CD4-positive, alpha-beta T cell treated with Interleukin-21 for 1 hour (primary cell): Measurements from ENCODE around the gene FSTL4.
"Not testable (repeated sequence)": the region's sequence is repeated elsewhere in the genome, so short reads cannot be mapped to it uniquely, and the experiment has no call there.

Experiments
- DNase-seq: peaks from one replicate; pipeline ENCODE4 v3.0.0-alpha.2; 2020

The FSTL4 gene

DNA sequence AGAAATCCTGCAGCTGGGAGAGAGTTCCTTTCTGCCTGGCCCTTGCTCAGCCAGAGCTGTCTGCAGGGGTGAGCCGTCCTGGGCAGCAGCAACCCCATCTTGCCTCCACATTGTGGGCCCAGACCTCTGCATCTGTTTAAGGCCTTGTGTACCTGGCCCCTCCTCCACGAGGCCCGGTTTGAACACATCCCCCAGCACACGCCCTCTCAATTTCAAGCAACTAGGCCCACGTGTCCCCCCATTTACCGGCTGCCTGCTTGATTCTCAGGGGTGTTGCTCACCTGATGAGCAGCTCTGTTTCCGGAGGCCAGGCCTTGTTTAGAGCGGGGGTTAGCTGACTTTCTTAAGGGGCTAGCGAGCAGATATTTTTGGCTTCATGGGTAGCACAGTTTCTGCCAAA, 378.7 kb downstream of the FSTL4 start:
- no peak for DNase-seq

DNA sequence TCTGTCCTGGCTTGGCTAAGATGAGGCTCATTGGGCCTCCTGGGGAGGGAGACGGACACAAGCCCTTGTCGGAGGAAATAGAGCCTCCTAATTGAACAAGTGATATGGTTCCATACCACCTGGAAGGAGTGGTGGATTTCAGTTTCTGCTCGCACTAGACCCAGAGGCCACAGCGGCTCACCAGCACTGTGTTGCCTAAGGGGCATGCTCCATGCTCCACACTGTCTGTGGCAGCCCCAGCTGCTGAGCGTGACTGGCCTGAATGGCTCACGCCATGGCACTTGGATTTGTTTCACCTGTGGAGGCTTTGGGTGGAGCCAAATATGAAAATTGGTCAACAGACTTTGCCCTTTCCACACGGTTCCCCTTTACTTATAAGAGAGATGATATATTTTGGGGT, 379.4 kb downstream of the FSTL4 start:
- no peak for DNase-seq

DNA sequence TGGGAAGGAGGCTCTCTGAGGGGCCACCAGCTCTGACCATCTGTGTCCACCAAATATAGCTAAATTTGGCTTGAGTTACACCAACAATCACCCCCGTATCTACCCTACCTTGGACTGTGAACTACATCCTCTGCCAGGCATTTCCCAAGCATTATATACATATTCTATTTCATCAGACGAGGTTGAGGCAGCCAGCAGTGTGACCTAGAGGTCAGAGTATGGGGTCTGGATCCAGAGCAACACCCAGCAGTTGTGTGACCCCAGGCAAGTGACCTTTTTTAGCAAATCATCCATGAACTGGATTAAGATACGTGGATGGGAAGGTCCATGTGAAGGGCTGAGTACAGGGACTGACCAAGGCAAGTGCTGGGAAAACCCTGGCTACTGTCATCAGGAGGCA, 379.9 kb downstream of the FSTL4 start:
- DNase-seq = no peak

DNA sequence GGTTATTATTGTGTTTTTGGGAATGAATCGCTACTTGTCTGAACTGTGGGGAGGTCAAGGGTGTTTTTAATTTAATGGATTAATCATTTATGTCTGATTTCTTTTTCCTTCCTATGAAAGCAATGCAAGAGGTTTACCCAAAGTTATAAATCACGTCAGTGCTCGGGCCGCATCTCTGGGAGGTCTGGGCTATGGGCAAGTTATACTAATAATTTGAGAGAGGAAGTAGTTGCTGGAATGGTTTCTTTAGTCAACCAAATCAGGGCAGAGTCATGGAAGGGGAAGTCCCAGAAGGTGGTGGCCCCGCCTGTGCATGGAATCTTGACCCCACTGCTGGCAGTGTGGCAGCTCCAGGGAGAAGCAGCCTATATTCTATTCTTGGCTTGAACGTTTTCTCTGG, 380.3 kb downstream of the FSTL4 start:
- no peak for DNase-seq

DNA sequence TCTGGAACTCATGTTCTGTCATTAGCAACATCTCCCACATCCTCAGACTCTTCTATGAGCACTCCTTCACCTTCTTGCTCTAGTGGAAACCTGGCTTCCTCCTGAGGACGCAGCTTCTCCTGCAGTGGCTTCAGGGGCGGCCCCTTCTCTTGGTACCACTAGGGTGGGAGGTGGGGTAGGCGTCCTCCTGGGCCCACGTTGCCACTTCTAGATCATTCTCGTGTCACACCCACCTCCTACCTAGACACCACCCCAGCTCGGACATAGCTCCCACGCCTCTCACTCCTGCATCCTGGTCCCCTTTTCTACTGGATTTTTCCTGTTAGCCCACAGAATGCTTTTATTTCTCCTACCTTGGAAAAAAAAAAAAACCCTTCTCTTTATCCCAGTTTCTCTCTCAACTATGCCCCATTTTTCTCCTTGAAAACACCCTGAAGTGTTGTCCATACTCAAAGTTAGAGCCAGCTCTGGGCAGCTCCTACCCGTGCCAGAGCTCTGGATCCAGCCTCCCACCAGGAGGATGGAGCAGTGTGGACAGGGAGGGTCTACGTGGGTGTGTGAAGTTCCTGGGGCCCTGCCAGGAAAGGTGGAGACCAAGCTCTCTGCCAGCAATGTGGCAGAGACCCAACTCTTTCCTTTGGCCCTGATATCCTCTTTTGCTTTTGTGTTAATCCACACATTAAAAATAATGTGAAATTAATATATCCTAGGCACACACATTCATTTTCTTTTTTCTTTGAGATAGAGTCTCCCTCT, 381.3 kb downstream of the FSTL4 start:
- DNase-seq = no peak

DNA sequence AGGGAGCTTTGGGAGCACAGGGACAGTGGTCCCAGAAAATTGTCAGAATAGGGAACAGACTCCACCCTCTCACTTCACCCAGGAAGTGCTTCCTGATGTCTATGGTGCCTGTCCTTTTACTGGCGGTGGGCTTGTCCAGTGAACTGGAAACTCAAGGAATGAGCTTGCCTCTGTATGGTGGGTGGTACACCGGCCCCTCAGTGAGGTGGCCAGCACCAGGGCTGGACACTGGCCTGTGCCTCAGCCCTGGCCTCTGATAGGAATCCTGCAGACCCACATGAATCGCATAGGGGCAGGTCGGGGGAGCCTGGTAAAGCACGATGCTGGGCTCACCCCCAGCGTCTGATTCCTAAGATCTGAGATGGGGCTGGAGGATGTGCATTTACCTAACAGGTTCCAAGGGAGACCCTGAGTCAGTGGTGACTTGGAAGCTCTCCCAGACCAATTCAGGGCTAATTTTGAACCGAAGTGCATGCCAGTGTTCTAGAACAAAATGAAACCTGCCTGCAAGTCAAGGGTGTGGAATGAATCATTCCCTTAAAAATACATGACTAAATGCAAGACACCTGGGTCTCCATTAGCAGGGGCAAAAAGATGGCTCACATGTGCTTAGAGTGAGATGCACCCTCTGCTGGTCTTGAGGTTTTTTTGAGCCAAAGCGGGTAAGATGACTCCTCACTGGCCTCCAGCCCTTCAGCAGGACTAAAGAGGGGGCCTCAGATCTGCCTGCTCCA, 382.2 kb downstream of the FSTL4 start:
- DNase-seq = no peak

DNA sequence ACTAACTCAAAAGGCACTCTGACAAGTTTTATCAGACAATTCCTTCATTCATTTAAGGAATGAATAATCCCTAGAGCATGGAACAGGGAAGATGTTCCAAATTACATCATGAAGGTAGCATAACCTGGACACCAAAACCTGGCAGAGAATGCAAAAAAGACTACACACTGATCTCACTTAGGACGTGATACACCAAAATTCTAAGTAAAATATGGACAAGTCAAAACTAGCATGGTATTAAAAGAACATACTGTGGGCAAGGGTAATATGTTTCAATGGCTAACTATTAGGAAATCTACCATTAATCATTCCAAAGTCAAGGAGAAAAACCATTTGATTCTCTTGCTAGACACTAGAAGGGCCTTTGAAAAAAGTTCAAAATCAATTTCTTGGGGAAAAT, 384.0 kb downstream of the FSTL4 start:
- no peak for DNase-seq

DNA sequence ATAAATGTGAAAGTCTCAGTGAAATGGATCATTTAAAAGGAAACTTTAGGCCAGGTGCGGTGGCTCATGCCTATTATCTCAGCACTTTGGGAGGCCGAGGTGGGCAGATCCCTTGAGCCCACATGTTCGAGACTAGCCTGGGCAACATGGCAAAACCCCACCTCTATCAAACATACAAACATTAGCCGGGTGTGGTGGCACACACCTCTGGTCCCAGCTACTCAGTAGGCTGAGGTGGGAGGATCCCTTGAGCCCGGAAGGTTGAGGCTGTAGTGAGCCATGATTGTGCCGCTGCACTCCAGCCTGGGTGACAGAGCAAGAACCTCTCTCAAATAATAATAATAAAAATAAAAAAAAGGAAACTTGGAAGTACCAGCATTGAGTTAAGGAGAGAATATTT, 384.4 kb downstream of the FSTL4 start:
- no peak for DNase-seq

DNA sequence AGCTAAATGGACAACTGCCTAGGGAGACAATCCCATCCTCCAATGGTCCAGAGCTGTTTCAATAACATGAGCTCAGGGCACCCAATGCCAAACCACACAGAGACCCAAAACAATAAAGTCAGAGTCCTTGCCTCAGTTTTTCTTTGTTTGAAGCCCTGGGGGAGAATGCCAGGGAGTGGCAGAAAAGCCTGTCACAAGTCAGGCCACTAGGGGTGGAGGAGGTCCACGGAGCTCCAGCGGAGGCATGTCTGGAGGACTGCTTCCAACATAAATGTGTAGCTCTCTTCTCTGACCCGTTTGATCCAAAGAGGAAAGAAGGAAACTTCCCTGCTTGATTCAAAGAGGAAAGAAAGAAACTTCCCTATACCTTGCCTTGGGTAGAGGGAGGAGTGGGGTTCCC, 385.3 kb downstream of the FSTL4 start:
- no peak for DNase-seq

DNA sequence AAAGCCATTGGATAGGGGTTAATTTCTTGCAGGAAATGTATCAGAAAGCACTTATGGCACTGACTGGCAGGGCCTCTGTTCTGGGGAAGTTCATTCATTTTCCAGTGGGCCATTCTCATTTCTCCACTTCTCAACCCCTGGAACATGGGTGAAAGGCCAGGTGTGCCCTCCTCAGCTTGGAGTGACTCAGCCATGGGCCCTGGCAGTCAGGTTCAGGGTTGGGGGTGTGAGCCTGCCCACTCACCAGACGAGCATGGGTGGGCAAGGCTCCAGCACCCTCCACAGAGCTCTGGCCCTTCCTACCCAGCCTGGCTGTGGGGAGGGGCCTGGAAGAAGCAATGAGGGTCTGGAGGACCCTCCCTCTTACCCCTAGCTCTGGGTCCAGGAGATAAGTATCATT, 386.2 kb downstream of the FSTL4 start:
- no peak for DNase-seq

DNA sequence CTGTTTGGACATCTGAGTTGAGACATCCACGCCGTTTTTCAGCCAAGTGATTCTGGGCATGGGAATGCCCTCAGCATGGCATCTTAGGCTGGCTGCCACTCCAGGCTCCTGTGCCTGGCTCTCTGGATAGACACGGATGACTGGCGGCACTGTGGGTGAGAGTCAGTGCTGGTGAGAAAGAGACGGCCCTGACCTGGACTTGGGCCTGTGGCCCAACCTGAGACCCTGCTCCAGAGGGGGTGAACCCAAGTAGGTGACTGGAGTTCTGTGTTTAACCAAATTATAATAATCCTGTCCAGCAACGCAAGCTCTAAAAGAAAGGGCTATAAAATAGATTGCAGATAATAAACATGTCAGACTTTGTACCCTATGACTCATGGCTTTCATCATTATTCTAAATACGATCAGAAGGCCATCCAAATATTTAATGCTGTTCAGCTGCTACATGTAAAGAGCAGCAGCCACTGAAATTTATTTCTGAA, 386.6 kb downstream of the FSTL4 start:
- DNase-seq = no peak

DNA sequence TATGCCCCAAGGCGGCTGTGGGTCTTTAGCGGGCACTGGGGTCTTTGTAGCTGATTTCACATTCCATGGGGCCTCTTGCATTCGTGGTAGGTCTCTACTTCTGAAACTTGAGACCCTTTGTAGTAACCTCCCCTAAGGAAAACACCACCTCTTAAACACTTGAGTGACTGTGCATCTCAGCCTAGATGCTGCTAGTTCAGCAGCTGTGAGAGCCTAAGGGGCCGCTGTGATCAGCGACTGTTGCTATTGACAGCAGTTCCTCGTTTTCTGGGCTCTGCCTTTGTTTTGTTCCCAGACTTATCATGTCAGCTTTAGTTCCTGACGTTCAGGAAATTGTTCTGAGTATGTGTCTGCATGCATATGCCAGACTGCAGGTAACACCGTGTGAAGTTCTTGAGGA, 389.4 kb downstream of the FSTL4 start:
- DNase-seq = no peak

DNA sequence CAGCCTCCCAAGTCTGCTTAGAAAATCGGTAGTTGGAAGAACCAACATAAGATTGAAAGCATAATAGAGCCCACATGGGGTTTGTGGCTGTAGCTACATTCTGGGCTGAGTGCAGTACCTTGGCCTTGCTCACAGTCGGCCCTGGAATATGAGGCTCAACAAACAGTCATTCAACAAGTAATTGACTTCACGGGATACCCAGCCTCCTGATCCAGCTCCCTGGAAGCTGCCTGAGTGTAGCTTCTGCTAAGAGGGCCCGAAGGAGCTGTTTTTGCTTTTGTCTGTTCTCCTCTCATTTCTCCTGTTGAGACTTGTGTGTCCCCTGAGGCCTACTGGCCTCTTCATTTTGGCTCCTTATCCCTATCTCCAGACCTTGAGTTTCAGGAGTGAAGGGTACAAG, 389.8 kb downstream of the FSTL4 start:
- no peak for DNase-seq

DNA sequence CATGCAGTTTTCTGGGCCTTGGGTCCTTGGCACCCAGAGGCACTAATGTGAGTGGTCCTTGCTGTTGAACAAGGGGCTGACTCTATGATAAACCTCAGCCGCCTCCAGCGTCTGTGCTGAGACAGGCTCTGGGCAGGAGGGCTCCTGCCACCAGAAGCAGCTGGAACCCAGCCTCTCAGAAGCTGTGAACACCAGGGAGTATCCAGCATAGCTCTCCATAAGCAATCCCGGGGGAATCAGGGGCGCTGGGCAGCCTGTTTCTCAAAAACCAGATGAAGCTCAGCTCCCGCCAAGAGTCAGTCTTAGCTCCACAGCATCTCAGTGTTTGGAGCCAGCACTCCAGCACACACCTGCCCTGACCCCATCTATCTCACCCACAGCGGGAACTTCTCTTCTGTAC, 390.3 kb downstream of the FSTL4 start:
- no peak for DNase-seq

DNA sequence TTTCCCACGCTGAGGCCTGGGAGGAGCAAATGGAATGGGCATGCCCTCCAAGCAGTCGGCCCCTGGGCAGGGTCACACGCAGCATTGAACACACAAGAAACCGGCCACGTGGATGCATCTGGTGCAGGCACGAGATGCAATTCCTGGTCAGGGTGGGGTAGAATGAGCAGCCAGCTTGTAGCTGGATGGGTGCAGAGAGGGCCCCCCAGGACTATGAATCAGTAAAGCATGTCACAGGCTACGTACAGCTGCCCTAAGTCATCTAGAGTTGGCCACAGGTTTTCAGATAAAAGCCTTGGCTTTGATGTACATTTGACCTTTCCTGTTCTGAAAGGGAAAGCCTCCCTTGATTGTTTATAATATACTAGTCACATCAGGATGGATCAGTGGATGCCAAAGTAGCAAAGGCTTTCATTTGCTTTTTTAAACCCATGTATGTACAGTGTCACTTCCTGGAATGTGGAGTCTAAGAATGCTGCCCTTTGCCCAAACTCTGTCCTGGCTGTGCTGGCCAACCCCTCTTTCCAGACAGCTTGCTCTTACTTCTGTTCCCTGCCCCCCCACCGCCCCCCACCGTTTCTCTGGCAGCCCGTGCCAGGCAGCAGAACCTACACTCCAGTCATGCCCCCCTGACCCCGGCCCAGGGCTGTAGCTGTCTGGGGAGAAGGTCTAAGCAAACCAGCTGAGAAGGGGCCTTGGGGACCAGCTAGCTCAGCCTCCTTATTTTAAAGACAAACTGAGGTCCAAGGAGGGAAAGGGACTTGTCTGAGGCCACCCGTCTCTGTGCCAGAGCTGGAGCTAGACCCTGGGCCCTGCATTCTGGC, 391.3 kb downstream of the FSTL4 start:
- no peak for DNase-seq

DNA sequence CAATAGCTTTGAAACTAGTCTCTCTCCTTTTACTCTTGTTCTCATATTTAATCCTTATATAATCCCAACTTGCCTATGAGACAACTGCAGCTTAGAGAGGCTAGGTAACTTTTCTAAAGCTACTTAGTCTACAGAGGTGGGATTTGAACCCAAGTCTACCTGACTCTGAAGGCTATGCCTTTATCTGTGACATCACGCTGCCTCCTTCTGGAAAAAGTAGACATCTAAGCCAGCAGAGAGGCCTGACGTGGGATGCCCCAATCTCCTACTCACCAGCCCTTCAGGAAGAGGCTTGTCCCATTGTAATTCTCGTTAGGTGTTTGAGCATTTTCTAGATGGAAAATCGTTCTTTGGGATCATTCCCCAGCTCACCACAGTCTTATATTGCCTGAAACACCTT, 393.0 kb downstream of the FSTL4 start:
- DNase-seq = peak; percentile 10

DNA sequence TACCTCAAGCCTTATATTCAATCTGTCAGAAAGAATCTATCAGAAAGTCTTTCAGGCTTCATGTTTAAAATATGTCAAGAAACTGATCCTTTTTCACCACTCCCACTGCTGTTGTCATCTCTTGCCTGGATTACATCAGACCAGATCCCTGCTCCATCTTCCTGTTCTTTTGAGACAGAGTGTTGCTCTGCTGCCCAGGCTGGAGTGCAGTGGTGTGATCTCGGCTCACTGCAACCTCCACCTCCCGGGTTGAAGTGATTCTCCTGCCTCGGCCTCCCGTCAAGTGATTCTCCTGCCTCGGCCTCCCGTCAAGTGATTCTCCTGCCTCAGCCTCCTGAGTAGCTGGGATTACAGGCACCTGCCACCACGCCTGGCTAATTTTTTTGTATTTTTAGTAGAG, 396.2 kb downstream of the FSTL4 start:
- DNase-seq = not testable (repeated sequence)

DNA sequence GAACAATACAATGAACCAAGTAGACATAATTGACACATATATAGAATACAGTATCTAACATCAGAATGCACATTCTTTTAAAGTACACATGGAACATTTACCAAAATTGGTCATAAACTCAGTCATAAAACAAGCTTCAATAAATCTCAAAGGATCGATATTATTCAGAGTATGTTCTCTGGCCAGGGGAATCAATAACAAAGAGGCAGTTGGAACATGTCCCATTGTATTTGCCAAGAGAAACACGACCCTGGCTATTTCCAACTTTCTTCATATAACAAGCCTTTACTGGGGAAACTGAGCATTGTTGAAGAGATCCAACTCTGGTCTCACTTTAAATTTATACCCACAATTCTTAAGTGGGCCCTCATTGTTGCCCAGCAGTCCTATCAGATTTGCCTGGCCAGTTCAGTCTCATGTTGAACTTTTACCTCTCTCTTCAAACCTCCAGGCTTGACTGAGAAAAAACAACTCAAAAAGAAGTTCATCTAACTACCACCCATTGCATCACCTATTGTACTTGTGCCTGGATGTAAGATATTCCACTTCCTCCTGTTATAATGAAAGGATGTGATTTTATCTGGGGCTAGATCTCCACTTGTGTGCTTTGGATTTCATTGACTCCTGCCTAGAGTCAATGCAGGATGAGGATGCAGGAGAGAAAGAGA, 398.1 kb downstream of the FSTL4 start:
- no peak for DNase-seq

DNA sequence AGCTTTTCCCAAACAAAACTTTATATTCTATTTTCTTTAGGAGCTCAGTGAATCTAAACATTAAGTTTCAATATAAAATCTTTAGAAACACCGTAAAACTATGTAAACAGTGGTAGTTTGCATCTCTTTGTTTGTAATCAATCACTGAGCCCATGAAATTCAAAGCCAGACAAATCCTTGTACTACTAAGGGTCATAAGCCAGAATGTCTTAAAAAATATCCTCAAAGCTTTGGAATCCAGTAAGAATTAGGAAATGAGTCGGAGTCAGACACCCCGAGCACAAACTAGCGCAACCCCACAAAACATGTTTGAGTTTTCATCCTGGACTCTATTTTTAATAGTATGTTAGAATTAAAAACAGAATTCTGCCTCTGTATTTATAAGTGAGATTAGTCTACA, 406.7 kb downstream of the FSTL4 start:
- DNase-seq = no peak

DNA sequence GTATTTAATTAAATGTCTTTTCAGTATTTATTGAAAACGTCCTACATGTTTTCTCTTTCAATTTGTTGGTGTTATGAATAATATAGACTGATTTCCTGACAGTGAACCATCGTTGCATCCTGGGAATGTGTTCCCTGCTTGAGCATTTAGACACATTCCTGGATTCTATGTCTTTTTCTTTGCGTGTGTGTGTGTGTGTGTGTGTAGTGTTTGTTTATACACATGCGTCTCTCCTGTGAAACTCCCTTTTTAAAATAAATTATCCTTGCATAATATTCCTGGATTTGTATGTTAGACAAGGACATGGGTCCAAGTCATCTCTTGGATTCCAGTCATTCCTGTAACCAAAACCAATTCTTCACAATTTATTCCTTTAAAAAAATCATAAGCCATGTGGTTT, 407.1 kb downstream of the FSTL4 start:
- no peak for DNase-seq

DNA sequence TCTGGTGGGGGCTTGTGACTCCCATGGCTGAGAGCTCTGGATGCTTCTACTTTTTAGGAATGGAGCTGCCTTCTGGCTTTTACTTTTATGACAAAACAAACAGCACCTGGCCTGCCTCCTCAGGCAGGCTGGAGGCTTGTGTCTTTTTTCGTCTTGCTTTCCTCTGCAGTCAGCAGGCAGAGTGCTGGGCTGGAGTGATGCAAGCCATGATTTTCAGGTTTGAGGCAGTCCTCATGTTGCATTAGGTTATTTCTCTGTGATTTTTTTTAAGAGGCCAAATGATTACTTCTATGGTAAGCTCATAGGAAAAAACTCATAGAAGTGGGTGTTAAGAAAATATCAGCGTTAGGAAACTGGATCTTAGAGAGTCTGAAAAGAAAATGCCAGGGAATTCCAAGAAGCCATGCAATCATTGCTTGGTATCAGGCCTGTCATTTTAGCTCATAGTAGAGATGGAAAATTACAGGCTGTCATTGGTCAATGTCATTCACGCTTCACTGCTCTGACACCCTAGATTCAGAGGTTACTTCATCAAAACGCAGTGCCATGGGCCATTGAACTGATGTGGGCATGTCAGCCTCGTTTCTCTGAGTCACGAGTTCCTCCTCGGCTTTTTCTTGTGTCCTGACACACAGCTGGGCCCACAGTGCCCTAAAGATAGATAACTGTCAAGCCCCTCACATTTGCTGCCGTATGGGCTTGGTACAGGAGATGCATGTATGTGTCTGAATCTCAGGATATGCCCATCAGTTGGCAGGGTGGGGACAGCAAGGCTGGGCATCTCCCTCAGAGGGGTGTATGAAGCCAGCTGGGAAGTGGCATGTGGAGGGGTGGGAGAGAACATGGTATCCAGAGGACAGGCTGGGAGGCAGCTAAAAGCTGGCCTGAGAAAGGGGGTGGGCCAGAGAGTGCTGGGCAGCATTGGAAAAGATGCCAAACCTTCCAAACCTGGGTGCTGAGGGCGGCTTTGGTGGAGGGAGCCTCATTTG, 408.7 kb downstream of the FSTL4 start:
- DNase-seq = no peak
